Mononuclear cell (primary cell): ENCODE measurements around the gene LIPE. TPM values are rescaled to one million over a fixed set of nuclear protein-coding genes. Genes with fewer than 3 reads are reported as not detected.
"Not testable (repeated sequence)": the region's sequence is repeated elsewhere in the genome, so short reads cannot be mapped to it uniquely, and the experiment has no call there.

Experiments
- H3K27me3 ChIP-seq: 2 replicates; pipeline ENCODE4 v1.6.0; 2011; ENCODE audit warnings: low read length, control low read depth; ENCODE audit not compliant: insufficient read depth
- H3K4me1 ChIP-seq: 2 replicates; pipeline ENCODE4 v1.5.1; 2011; ENCODE audit warnings: mild to moderate bottlenecking, low read length, control low read depth; ENCODE audit not compliant: insufficient read depth
- H3K4me3 ChIP-seq: 2 replicates; pipeline ENCODE4 v1.5.1; 2011; ENCODE audit warnings: mild to moderate bottlenecking, low read length, moderate library complexity
- H3K9me3 ChIP-seq: 2 replicates; pipeline ENCODE4 v1.5.1; 2011; ENCODE audit warnings: low read depth, mild to moderate bottlenecking, control low read depth, low read length
- total RNA-seq: library from RNA; depleted of rRNA; stranded (reverse); fragments of >200 nt; gene quantifications from one replicate; pipeline ENCODE4 v1.2.3, GENCODE V29; 2012

LIPE gene
- 2.5 TPM for total RNA-seq

GRCh38 chr19:42427313-42427712, at the start of gene LIPE:
Gene LIPE, minus strand, starts transcription at chr19:42427388. Its CDS starts 239 bp downstream, at chr19:42427149.
- no peaks in the 10 kb centered on the region for H3K27me3 ChIP-seq
- peaks cover 20% of the 10 kb centered on the region for H3K4me1 ChIP-seq
- no peak within 1 kb of the TSS for H3K4me3 ChIP-seq
- H3K9me3 ChIP-seq, result no peaks in the 10 kb centered on the region

- Histone ChIP-seq H3K9me3 (no peaks in the 10 kb centered on the region), H3K4me3 (no peak overlapping the region), H3K4me1 (peaks cover 10% of the 10 kb centered on the region), H3K27me3 (no peaks in the 10 kb centered on the region)
Measured at GRCh38 chr19:42475366-42475765, 48.2 kb upstream of the LIPE start.

GRCh38 chr19:42474743-42475142, 47.6 kb upstream of the LIPE start:
- peaks cover 9% of the 10 kb centered on the region for H3K4me1 ChIP-seq
- H3K27me3 ChIP-seq, result no peaks in the 10 kb centered on the region
- no peak overlapping the region for H3K4me3 ChIP-seq
- no peaks in the 10 kb centered on the region for H3K9me3 ChIP-seq

- Histone ChIP-seq H3K27me3 (no peaks in the 10 kb centered on the region), H3K4me1 (peaks cover 12% of the 10 kb centered on the region), H3K4me3 (no peak overlapping the region), H3K9me3 (no peaks in the 10 kb centered on the region)
Measured at GRCh38 chr19:42473686-42474085, 46.5 kb upstream of the LIPE start.

GRCh38 chr19:42472402-42473147, 45.4 kb upstream of the LIPE start:
- no peaks in the 10 kb centered on the region for H3K9me3 ChIP-seq
- H3K27me3 ChIP-seq, result no peaks in the 10 kb centered on the region
- H3K4me3 ChIP-seq, result no peak overlapping the region
- peaks cover 13% of the 10 kb centered on the region for H3K4me1 ChIP-seq

- Histone ChIP-seq H3K4me1 (peaks cover 22% of the 10 kb centered on the region), H3K9me3 (no peaks in the 10 kb centered on the region), H3K27me3 (no peaks in the 10 kb centered on the region), H3K4me3 (no peak overlapping the region)
Measured at GRCh38 chr19:42471554-42472249, 44.5 kb upstream of the LIPE start.

GRCh38 chr19:42469311-42470235, 42.4 kb upstream of the LIPE start:
- Histone ChIP-seq H3K4me3 (no peak overlapping the region), H3K9me3 (no peaks in the 10 kb centered on the region), H3K27me3 (no peaks in the 10 kb centered on the region), H3K4me1 (peaks cover 39% of the 10 kb centered on the region)

- Histone ChIP-seq H3K4me1 (peaks cover 39% of the 10 kb centered on the region), H3K4me3 (no peak overlapping the region), H3K27me3 (no peaks in the 10 kb centered on the region), H3K9me3 (no peaks in the 10 kb centered on the region)
Measured at GRCh38 chr19:42468273-42468796, 41.1 kb upstream of the LIPE start.

GRCh38 chr19:42467183-42467760, 40.1 kb upstream of the LIPE start:
- no peak overlapping the region for H3K4me3 ChIP-seq
- no peaks in the 10 kb centered on the region for H3K9me3 ChIP-seq
- H3K4me1 ChIP-seq, result peaks cover 45% of the 10 kb centered on the region
- no peaks in the 10 kb centered on the region for H3K27me3 ChIP-seq

- Histone ChIP-seq H3K9me3 (no peaks in the 10 kb centered on the region), H3K27me3 (no peaks in the 10 kb centered on the region), H3K4me3 (no peak overlapping the region), H3K4me1 (peaks cover 48% of the 10 kb centered on the region)
Measured at GRCh38 chr19:42466521-42467182, 39.5 kb upstream of the LIPE start.

GRCh38 chr19:42465827-42466280, 38.7 kb upstream of the LIPE start:
- Histone ChIP-seq H3K4me3 (no peak overlapping the region), H3K9me3 (no peaks in the 10 kb centered on the region), H3K4me1 (peaks cover 48% of the 10 kb centered on the region)

GRCh38 chr19:42461700-42462324, 34.6 kb upstream of the LIPE start:
- no peaks in the 10 kb centered on the region for H3K27me3 ChIP-seq
- H3K4me3 ChIP-seq, result no peak overlapping the region
- H3K9me3 ChIP-seq, result no peaks in the 10 kb centered on the region
- H3K4me1 ChIP-seq, result peaks cover 28% of the 10 kb centered on the region

More at GRCh38 chr19:42465827-42466280, 38.7 kb upstream of the LIPE start:
- no peaks in the 10 kb centered on the region for H3K27me3 ChIP-seq

- not testable (repeated sequence) for H3K4me3 ChIP-seq, H3K27me3 ChIP-seq, H3K9me3 ChIP-seq
- H3K4me1 ChIP-seq, result peaks cover 25% of the 10 kb centered on the region
Measured at GRCh38 chr19:42461231-42461630, 34.0 kb upstream of the LIPE start.

- H3K27me3 ChIP-seq, result no peaks in the 10 kb centered on the region
- H3K4me1 ChIP-seq, result peaks cover 26% of the 10 kb centered on the region
- H3K4me3 ChIP-seq, result no peak overlapping the region
- H3K9me3 ChIP-seq, result no peaks in the 10 kb centered on the region
Measured at GRCh38 chr19:42459926-42460325, 32.7 kb upstream of the LIPE start.
